B cell (primary cell): ENCODE data around the gene RASSF3. TPM values are rescaled to one million over a fixed set of nuclear protein-coding genes. Genes with fewer than 3 reads are reported as not detected.

Experiments used
- ATAC-seq: fragments of 200-7000 bp; cut with Tn5 transposase; one replicate; pipeline ENCODE4 v1.10.0; 2021; ENCODE audit warnings: low read depth, mild to moderate bottlenecking, moderate number of reproducible peaks, moderate library complexity
- CTCF ChIA-PET: fragments of 350-600 bp; sonication (Branson Sonifier 250); formaldehyde crosslinking; loops from one replicate; lab custom pipeline; 2021; ENCODE audit warnings: antibody characterized with exemption, inconsistent platforms; lab: Charles Lee
- POLR2A ChIA-PET: fragments of 350-600 bp; sonication (Branson Sonifier 250); formaldehyde crosslinking; loops from one replicate; lab custom pipeline; 2021; ENCODE audit warnings: antibody characterized with exemption; lab: Charles Lee
- DNase-seq: peaks from one replicate; pipeline ENCODE4 v3.0.0; 2013
- H2AFZ ChIP-seq: 2 replicates; pipeline ENCODE4 v1.6.1; 2012; ENCODE audit warnings: mild to moderate bottlenecking, low read depth, low read length; ENCODE audit not compliant: insufficient read depth, poor library complexity, severe bottlenecking
- H3K27ac ChIP-seq, 2 donors: 1 replicate in 1 of 2; 2 replicates in 1 of 2; pipeline ENCODE4 v1.5.1; 2012 to 2013; ENCODE audit warnings: low read length in 2 of 2, mild to moderate bottlenecking in 2 of 2, moderate library complexity in 1 of 2
- H3K27me3 ChIP-seq, 4 experiments: fragments of 200-600 bp in 1 of 4; sonication (generic) in 1 of 4; replicated peaks in 1 of 4; 1 replicate in 2 of 4; 2 replicates in 2 of 4; pipeline versions ENCODE4 v1.6.1 to v1.7.0; 2013 to 2016; ENCODE audit warnings: low read length in 3 of 4, mild to moderate bottlenecking in 2 of 4, mixed read lengths in 1 of 4, moderate library complexity in 1 of 4; ENCODE audit not compliant: insufficient read depth in 4 of 4, control insufficient read depth in 3 of 4; ENCODE audit errors: control extremely low read depth in 1 of 4
- H3K36me3 ChIP-seq, 2 experiments: replicated peaks in 1 of 2; 1 replicate in 1 of 2; 2 replicates in 1 of 2; pipeline versions ENCODE4 v1.6.1 to v1.7.1; 2013; ENCODE audit warnings: low read length in 1 of 2; ENCODE audit not compliant: insufficient read depth in 2 of 2, control insufficient read depth in 1 of 2; ENCODE audit errors: control extremely low read depth in 1 of 2, extremely low read depth in 1 of 2
- H3K4me1 ChIP-seq, 2 donors: fragments of 200-600 bp in 1 of 2; sonication (generic) in 1 of 2; 1 replicate in 1 of 2; 2 replicates in 1 of 2; pipeline versions ENCODE4 v1.5.1 to v1.6.1; 2013 to 2017; ENCODE audit warnings: low read length in 2 of 2; ENCODE audit not compliant: control insufficient read depth in 2 of 2, insufficient read depth in 2 of 2
- H3K4me2 ChIP-seq: replicated peaks from 2 replicates; pipeline ENCODE3; 2012; ENCODE audit warnings: mild to moderate bottlenecking, low read depth, low read length; ENCODE audit not compliant: poor library complexity, severe bottlenecking
- H3K4me3 ChIP-seq, 5 experiments: fragments of 200-600 bp in 1 of 5; sonication (generic) in 1 of 5; 1 replicate in 3 of 5; 2 replicates in 2 of 5; pipeline versions ENCODE4 v1.5.1 to v1.7.0; 2011 to 2016; ENCODE audit warnings: low read length in 4 of 5, mild to moderate bottlenecking in 4 of 5, low read depth in 2 of 5, control low read depth in 1 of 5, moderate library complexity in 1 of 5; ENCODE audit not compliant: insufficient read depth in 1 of 5; ENCODE audit errors: control extremely low read depth in 1 of 5, extremely low read depth in 1 of 5
- H3K79me2 ChIP-seq: fragments of 200-600 bp; sonication (generic); one replicate; pipeline ENCODE4 v1.6.0; 2016; ENCODE audit warnings: low read length; ENCODE audit not compliant: control insufficient read depth, insufficient read depth
- H3K9ac ChIP-seq: fragments of 200-600 bp; sonication (generic); 2 replicates; pipeline ENCODE4 v1.6.1; 2017; ENCODE audit warnings: mild to moderate bottlenecking, low read length, moderate library complexity
- H3K9me3 ChIP-seq, 3 donors: one replicate each; pipeline versions ENCODE4 v1.6.1 to v1.7.1; 2013; ENCODE audit warnings: low read length in 2 of 3; ENCODE audit not compliant: control insufficient read depth in 2 of 3, insufficient read depth in 1 of 3; ENCODE audit errors: control extremely low read depth in 1 of 3
- H4K20me1 ChIP-seq: 2 replicates; pipeline ENCODE4 v1.6.0; 2012; ENCODE audit warnings: mild to moderate bottlenecking, low read length; ENCODE audit not compliant: insufficient read depth, control insufficient read depth, poor library complexity, severe bottlenecking
- H3K27ac Mint-ChIP-seq: one replicate; pipeline ENCODE4 v1.8.0; 2021; ENCODE audit warnings: mixed read lengths
- H3K27me3 Mint-ChIP-seq: one replicate; pipeline ENCODE4 v1.8.0; 2021; ENCODE audit warnings: mixed read lengths
- H3K4me1 Mint-ChIP-seq: one replicate; pipeline ENCODE4 v1.8.0; 2021; ENCODE audit warnings: mixed read lengths
- H3K4me3 Mint-ChIP-seq: one replicate; pipeline ENCODE4 v1.8.0; 2021; ENCODE audit warnings: mixed read lengths
- H3K9me3 Mint-ChIP-seq: one replicate; pipeline ENCODE4 v1.8.0; 2022; ENCODE audit warnings: mixed read lengths; ENCODE audit not compliant: insufficient read depth
- EZH2 ChIP-seq: IDR thresholded peaks from 2 replicates; pipeline ENCODE4 v1.6.1; 2012; ENCODE audit warnings: borderline replicate concordance, low read depth, mild to moderate bottlenecking, moderate library complexity, low read length; ENCODE audit not compliant: insufficient read depth, poor library complexity, severe bottlenecking
- WGBS: methylation state at CpG from one replicate; pipeline ENCODE4 v1.1.5; 2013; ENCODE audit warnings: missing lambda C conversion rate; ENCODE audit not compliant: insufficient coverage; 5-methylcytosine and 5-hydroxymethylcytosine counted together
- intact Hi-C: fragments of 100-400 bp; cut with micrococcal nuclease; formaldehyde crosslinking; loops from one replicate; pipeline ENCODE4 v1.10.0; 2022
- polyA plus RNA-seq: library from polyadenylated mRNA; depleted of rRNA; stranded (reverse); fragments of >200 nt; gene quantifications from 2 replicates; pipeline ENCODE4 v1.2.3, GENCODE V29; 2012
- total RNA-seq, 2 donors: library from RNA; stranded (reverse); fragments of 120-200 nt in 1 of 2; gene quantifications; 1 replicate in 1 of 2; 2 replicates in 1 of 2; pipeline versions ENCODE4 v1.2.3 to v1.2.4, GENCODE V29; 2013 to 2022
- TF ChIP-seq, protein P1 (sequence below): fragments of 200-600 bp; IDR thresholded peaks from one replicate; pipeline ENCODE4 v1.8.0; 2022; ENCODE audit warnings: antibody characterized with exemption, mild to moderate bottlenecking

Gene RASSF3
- total and polyA plus RNA-seq, 2 donors (not counting 1 experiment from before 2014, with no cell fraction given): 25.8 to 104 TPM

DNA sequence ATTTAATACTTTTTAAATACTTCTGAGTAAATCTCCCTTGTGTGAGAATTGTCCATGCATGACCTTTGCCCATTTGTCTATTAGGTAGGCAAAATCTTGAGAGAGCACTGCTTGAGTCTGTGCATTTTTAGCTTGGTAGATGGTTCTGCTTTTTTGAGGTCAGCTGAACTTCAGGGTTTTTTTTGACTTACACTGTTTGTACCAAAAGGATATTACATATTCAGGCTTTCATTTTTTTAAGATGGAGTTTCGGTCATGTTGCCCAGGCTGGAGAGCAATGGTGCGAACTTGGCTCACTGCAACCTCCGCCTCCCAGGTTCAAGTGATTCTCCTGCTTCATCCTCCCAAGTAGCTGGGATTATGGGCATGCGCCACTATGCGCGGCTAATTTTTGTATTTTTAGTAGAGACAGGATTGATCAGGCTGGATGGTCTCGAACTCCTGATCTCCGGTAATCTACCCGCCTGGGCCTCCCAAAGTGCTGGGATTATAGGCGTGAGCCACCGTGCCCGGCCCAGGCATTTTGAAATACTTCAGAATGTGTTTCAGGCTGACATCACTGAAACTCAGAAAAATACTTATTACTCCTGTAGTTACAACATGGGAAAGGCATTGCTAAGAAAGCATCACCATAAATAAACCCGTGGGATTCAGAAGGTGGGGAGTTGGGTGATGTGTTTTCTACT is 11.1 kb downstream of the RASSF3 start:
- intact Hi-C loops: no loop called here
- Histone ChIP-seq H2AFZ (peak overlapping the region; percentile 65), H3K27me3 (no peaks in the 10 kb centered on the region), H3K9ac (peak overlapping the region; percentile 51), H3K4me2 (peak overlapping the region; percentile 76), H4K20me1 (peaks cover 8% of the 10 kb centered on the region), H3K4me1 (peaks cover 85 to 99% of the 10 kb centered on the region in 2 donors), H3K9me3 (no peaks in the 10 kb centered on the region), H3K79me2 (peaks cover 98% of the 10 kb centered on the region), H3K27ac (peak overlapping the region; percentile 89 to 94), H3K36me3 (no peaks in the 10 kb centered on the region), H3K4me3 (peak overlapping the region in 3 of 5 experiments; percentile 17 to 54 (median 41))
- Mint-ChIP-seq H3K4me3 (peak overlapping the region; percentile 75), H3K9me3 (no peaks in the 10 kb centered on the region), H3K27me3 (no peaks in the 10 kb centered on the region), H3K4me1 (peaks cover 71% of the 10 kb centered on the region), H3K27ac (peak overlapping the region; percentile 94)
- TF ChIP-seq EZH2: no peak
- TF ChIP-seq, protein P1, sequence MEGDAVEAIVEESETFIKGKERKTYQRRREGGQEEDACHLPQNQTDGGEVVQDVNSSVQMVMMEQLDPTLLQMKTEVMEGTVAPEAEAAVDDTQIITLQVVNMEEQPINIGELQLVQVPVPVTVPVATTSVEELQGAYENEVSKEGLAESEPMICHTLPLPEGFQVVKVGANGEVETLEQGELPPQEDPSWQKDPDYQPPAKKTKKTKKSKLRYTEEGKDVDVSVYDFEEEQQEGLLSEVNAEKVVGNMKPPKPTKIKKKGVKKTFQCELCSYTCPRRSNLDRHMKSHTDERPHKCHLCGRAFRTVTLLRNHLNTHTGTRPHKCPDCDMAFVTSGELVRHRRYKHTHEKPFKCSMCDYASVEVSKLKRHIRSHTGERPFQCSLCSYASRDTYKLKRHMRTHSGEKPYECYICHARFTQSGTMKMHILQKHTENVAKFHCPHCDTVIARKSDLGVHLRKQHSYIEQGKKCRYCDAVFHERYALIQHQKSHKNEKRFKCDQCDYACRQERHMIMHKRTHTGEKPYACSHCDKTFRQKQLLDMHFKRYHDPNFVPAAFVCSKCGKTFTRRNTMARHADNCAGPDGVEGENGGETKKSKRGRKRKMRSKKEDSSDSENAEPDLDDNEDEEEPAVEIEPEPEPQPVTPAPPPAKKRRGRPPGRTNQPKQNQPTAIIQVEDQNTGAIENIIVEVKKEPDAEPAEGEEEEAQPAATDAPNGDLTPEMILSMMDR: no peak
- CTCF ChIA-PET: interaction anchor here (0.7 to 2.9 kb wide), 8 partner anchors 9 to 76 kb away, joined by 3 to 11 read pairs (median 4); no protein-coding TSS in a partner anchor
- DNase-seq (peak; percentile 90), ATAC-seq (peak; percentile 78)
- POLR2A ChIA-PET: interaction anchor here (0.5 to 3.1 kb wide), 6 partner anchors 10 to 108 kb away, joined by 3 to 27 read pairs (median 4); partner anchors contain the start of gene RASSF3
- 62% methylated on average over 4 of the region's 13 CpGs for WGBS

DNA sequence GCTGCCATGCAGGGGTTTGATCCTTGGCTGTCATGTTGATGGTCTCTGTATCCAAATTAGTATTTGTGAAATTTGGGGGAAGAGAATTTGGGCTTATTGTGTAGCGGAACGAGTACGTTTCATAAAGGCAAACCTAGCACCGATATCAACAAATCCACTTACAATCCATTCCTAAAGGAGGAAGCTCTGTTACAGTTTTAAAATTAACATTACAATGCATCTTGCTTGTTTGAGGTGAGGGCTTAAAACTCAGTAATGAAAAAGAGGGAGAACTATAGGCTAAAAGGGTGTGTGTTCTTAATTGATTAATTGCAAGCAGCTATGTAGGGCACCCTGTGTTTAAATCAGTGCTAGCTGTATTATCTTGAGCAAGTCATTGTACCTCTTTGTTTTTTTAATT is 13.7 kb downstream of the RASSF3 start:
- intact Hi-C loops: loop anchor here (2.0 kb wide), 1 partner anchor 13 kb away; the partner anchor contains the start of gene RASSF3
- Mint-ChIP-seq H3K4me1 (peaks cover 72% of the 10 kb centered on the region), H3K9me3 (no peaks in the 10 kb centered on the region), H3K27ac (peak overlapping the region; percentile 87), H3K4me3 (peak overlapping the region; percentile 70), H3K27me3 (no peaks in the 10 kb centered on the region)
- Histone ChIP-seq H3K9ac (no peak overlapping the region), H3K79me2 (peaks cover 98% of the 10 kb centered on the region), H3K4me1 (peaks cover 69 to 87% of the 10 kb centered on the region in 2 donors), H3K27ac (peak overlapping the region in 1 of 2 donors; percentile 89), H4K20me1 (peaks cover 10% of the 10 kb centered on the region), H3K27me3 (no peaks in the 10 kb centered on the region), H2AFZ (no peak overlapping the region), H3K36me3 (no peaks in the 10 kb centered on the region), H3K4me3 (no peak overlapping the region), H3K4me2 (peak overlapping the region; percentile 76), H3K9me3 (no peaks in the 10 kb centered on the region)
- ChIA-PET CTCF (interaction anchor here (1.2 to 2.6 kb wide), 3 partner anchors 11 to 74 kb away, joined by 4 to 8 read pairs (median 8); no protein-coding TSS in a partner anchor), POLR2A (no interaction called here)
- no peak for DNase-seq
- no CpG with 5 or more reads among the region's 4 CpGs for WGBS
- TF ChIP-seq, protein P1: no peak
- TF ChIP-seq EZH2: no peak
- no peak for ATAC-seq
